Breast epithelium (tissue), 3 donors: ENCODE measurements around the gene MEIOB.

Source experiments
- CTCF ChIP-seq, 3 donors: fragments of 450-650 bp; IDR thresholded peaks; one replicate each; pipeline ENCODE4 v1.5.1; 2016 to 2017; ENCODE audit warnings: antibody characterized with exemption in 3 of 3, mild to moderate bottlenecking in 3 of 3, moderate library complexity in 3 of 3
- POLR2A ChIP-seq: fragments of 450-650 bp; IDR thresholded peaks from one replicate; pipeline ENCODE4 v1.6.1; 2016; ENCODE audit warnings: antibody characterized with exemption, mild to moderate bottlenecking, moderate library complexity

- TF ChIP-seq POLR2A (no peak), CTCF (IDR thresholded peaks at IDR 0.05) (no peak)
These were observed 84.5 kb downstream of the MEIOB start for GRCh38 chr16:1787322-1788094.
